Activated gamma-delta T cell treated with anti-CD3 and anti-CD28 coated beads, Interleukin-2, amount 50 U/mL, for 16 hours (primary cell): ENCODE results near the gene EVI2A.
"Not testable (repeated sequence)": the region's sequence is repeated elsewhere in the genome, so short reads cannot be mapped to it uniquely, and the experiment has no call there.

Source experiments
- DNase-seq: peaks from one replicate; pipeline ENCODE4 v3.0.0-alpha.2; 2020; ENCODE audit warnings: low read depth

The EVI2A gene

GRCh38 chr17:31312223-31312622, 9.2 kb downstream of the EVI2A start:
- not testable (repeated sequence) for DNase-seq

GRCh38 chr17:31311526-31311925, 9.9 kb downstream of the EVI2A start:
- no peak for DNase-seq

GRCh38 chr17:31310886-31311285, 10.5 kb downstream of the EVI2A start:
- DNase-seq: no peak

- peak; percentile 42 for DNase-seq
Observed at GRCh38 chr17:31310260-31310659, 11.2 kb downstream of the EVI2A start.

GRCh38 chr17:31309556-31309955, 11.9 kb downstream of the EVI2A start:
- no peak for DNase-seq

- DNase-seq: no peak
Observed at GRCh38 chr17:31308372-31309334, 12.8 kb downstream of the EVI2A start.

- DNase-seq: no peak
Observed at GRCh38 chr17:31307640-31308039, 13.8 kb downstream of the EVI2A start.

- no peak for DNase-seq
Observed at GRCh38 chr17:31299624-31300023, 21.8 kb downstream of the EVI2A start.

- no peak for DNase-seq
Observed at GRCh38 chr17:31297090-31297489, 24.3 kb downstream of the EVI2A start, which contains the start of gene OMG. TSS of gene OMG (minus strand) at chr17:31297239. CDS start at chr17:31296331, 908 bp downstream.

- no peak for DNase-seq
Observed at GRCh38 chr17:31296142-31296541, 25.3 kb downstream of the EVI2A start.

GRCh38 chr17:31295489-31295871, 25.9 kb downstream of the EVI2A start:
- DNase-seq: no peak

GRCh38 chr17:31294820-31295488, 26.5 kb downstream of the EVI2A start:
- DNase-seq: no peak

GRCh38 chr17:31294231-31294630, 27.2 kb downstream of the EVI2A start:
- DNase-seq: no peak

- no peak for DNase-seq
Observed at GRCh38 chr17:31293581-31293980, 27.8 kb downstream of the EVI2A start.

GRCh38 chr17:31291820-31292219, 29.6 kb downstream of the EVI2A start:
- no peak for DNase-seq

GRCh38 chr17:31289790-31290189, 31.6 kb downstream of the EVI2A start:
- DNase-seq: no peak

- DNase-seq: not testable (repeated sequence)
Observed at GRCh38 chr17:31287932-31288331, 33.5 kb downstream of the EVI2A start.

GRCh38 chr17:31286587-31286986, 34.8 kb downstream of the EVI2A start:
- no peak for DNase-seq

- DNase-seq: no peak
Observed at GRCh38 chr17:31283841-31284240, 37.6 kb downstream of the EVI2A start.

- DNase-seq: no peak
Observed at GRCh38 chr17:31281061-31281460, 40.4 kb downstream of the EVI2A start.

GRCh38 chr17:31279401-31279800, 42.0 kb downstream of the EVI2A start:
- DNase-seq: no peak

- DNase-seq: no peak
Observed at GRCh38 chr17:31275116-31275515, 46.3 kb downstream of the EVI2A start.

GRCh38 chr17:31274252-31274651, 47.2 kb downstream of the EVI2A start:
- DNase-seq: no peak
